ENCODE results near the gene PPP1R9A.
A peak's percentile ranks its signal among the peaks of the same experiment; 100 is the strongest.

The PPP1R9A gene

DNA sequence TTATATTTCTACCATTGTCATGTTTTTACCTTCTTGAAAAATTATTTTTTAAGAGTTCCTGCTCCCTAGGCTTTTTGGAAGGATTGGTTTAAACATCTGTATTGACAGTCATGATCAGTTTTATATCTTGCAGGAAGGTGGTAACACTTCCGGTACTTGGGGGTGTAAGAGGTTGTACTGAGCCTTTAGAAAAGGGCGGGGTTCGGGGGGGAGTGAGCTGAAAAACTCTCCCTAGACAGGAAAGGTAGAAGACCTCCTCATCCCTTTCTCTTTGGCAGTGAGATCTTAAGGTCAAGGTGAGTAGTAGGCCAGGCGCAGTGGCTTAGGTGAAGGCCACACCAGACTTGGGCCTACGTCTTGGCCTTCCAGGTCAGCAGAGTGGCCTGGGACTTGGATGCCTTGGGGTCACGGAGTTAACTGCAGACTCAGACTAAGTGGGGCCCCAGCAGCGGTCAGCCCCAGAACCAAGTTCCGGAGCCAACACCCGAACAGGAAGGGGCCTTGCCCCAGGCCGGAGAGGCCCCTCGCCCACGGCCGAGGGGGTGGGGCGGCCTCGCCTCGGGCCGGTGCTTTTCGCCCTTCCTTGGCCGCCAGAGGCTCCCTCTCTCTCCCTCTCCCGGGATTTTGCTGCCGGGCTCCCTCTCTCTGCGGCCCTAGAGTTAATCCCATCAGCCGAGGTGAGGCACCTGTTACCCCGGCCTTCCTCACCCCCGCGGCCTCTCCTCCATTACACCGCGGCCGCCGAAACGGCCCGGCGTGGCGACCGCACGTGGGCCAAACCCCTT, at the start of gene PPP1R9A:
TSS of gene PPP1R9A (plus strand) at position 569 of the 785 bp plus-strand sequence. CDS start 2,520 bp downstream, outside the sequence.
- Histone ChIP-seq H3K36me3 (ENCODE audit: control insufficient read depth in 2 of 2, insufficient read depth in 2 of 2, low read length in 2 of 2) (no peaks in the 10 kb centered on the region), H3K9me3 (ENCODE audit: control insufficient read depth in 2 of 2, low read length in 2 of 2) (no peaks in the 10 kb centered on the region), H3K27me3 (ENCODE audit: control insufficient read depth in 1 of 2, insufficient read depth in 2 of 2, low read length in 2 of 2) (no peaks in the 10 kb centered on the region), H3K27ac (ENCODE audit: low read length) (peak within 1 kb of the TSS; percentile 81), H3K9ac (ENCODE audit: low read length in 2 of 2) (peak within 1 kb of the TSS; percentile 66 to 80), H3K4me1 (ENCODE audit: control insufficient read depth, insufficient read depth, low read length) (no peaks in the 10 kb centered on the region), H3K4me3 (ENCODE audit: low read length in 2 of 2) (peak within 1 kb of the TSS; percentile 82 to 85)

GRCh38 chr7:94871132-94871531, 36.3 kb upstream of the PPP1R9A start:
- no peaks in the 10 kb centered on the region for H3K36me3 ChIP-seq (ENCODE audit: control insufficient read depth in 2 of 2, insufficient read depth in 2 of 2, low read length in 2 of 2)
- no peak overlapping the region for H3K9ac ChIP-seq (ENCODE audit: low read length in 2 of 2)
- H3K27ac ChIP-seq (ENCODE audit: low read length), result no peak overlapping the region
- H3K9me3 ChIP-seq (ENCODE audit: control insufficient read depth in 2 of 2, low read length in 2 of 2), result no peaks in the 10 kb centered on the region
- H3K4me1 ChIP-seq (ENCODE audit: control insufficient read depth, insufficient read depth, low read length), result no peaks in the 10 kb centered on the region
- H3K27me3 ChIP-seq (ENCODE audit: control insufficient read depth in 1 of 2, insufficient read depth in 2 of 2, low read length in 2 of 2), result no peaks in the 10 kb centered on the region
- no peak overlapping the region for H3K4me3 ChIP-seq (ENCODE audit: low read length in 2 of 2)

GRCh38 chr7:94873239-94873638, 34.2 kb upstream of the PPP1R9A start:
- no peaks in the 10 kb centered on the region for H3K36me3 ChIP-seq (ENCODE audit: control insufficient read depth in 2 of 2, insufficient read depth in 2 of 2, low read length in 2 of 2)
- peaks cover 2 to 4% of the 10 kb centered on the region in 2 donors for H3K9me3 ChIP-seq (ENCODE audit: control insufficient read depth in 2 of 2, low read length in 2 of 2)
- H3K9ac ChIP-seq (ENCODE audit: low read length in 2 of 2), result no peak overlapping the region
- H3K4me3 ChIP-seq (ENCODE audit: low read length in 2 of 2), result no peak overlapping the region
- no peak overlapping the region for H3K27ac ChIP-seq (ENCODE audit: low read length)
- H3K4me1 ChIP-seq (ENCODE audit: control insufficient read depth, insufficient read depth, low read length), result no peaks in the 10 kb centered on the region
- H3K27me3 ChIP-seq (ENCODE audit: control insufficient read depth in 1 of 2, insufficient read depth in 2 of 2, low read length in 2 of 2), result no peaks in the 10 kb centered on the region

DNA sequence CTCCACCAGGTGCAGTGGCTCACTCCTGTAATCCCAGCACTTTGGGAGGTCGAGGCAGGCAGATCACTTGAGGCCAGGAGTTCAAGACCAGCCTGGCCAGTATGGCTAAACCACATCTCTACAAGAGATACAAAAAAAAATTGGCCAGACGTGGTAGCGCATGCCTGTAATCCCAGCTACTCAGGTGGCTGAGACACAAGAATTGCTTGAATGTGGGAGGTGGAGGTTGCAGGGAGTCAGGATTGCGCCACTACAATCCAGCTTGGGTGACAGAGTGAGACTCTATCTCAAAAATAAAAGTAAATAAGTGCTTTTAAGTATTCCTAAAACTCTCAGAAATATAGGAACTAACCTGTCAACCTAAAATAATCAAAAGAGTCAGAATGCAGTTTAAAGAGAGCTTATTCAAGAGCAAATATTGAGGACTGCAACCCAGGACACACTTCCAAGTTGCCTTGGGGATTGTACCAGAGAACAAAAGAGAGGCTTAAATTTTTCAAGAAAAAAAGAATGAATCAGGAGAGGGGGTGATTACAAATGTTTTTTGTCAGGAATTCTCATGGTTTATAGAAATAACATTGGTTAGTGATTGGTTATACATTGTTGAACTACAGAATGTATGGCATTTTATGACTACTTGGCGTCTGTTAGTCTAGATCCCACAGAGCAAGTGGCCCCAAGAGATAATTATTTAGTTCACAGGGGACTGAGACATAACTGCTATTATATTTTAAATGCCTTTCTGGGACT, 33.2 kb upstream of the PPP1R9A start:
- no peak overlapping the region for H3K27ac ChIP-seq (ENCODE audit: low read length)
- no peaks in the 10 kb centered on the region for H3K4me1 ChIP-seq (ENCODE audit: control insufficient read depth, insufficient read depth, low read length)
- H3K9me3 ChIP-seq (ENCODE audit: control insufficient read depth in 2 of 2, low read length in 2 of 2), result peaks cover 4% of the 10 kb centered on the region in 2 donors
- no peak overlapping the region for H3K4me3 ChIP-seq (ENCODE audit: low read length in 2 of 2)
- H3K9ac ChIP-seq (ENCODE audit: low read length in 2 of 2), result no peak overlapping the region
- no peaks in the 10 kb centered on the region for H3K36me3 ChIP-seq (ENCODE audit: control insufficient read depth in 2 of 2, insufficient read depth in 2 of 2, low read length in 2 of 2)
- H3K27me3 ChIP-seq (ENCODE audit: control insufficient read depth in 1 of 2, insufficient read depth in 2 of 2, low read length in 2 of 2), result no peaks in the 10 kb centered on the region

DNA sequence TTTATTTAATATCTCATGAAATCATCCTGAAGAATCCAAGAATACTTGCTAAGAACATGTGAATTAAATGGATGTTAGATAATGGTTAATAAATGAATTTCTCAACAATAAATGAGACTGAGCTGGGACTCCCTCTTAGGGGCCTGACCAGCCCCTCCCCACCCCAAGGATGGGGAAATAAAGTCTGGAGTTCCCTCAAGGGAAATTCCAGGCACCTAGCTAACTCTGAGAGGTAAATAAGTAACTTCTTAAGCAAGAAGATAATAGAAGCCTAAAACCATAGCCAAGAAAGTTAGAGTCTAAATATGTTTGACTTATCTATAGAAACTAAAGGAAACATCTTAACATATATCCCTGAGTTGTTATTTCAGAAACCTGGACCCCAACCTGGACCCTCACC, 32.2 kb upstream of the PPP1R9A start:
- no peaks in the 10 kb centered on the region for H3K36me3 ChIP-seq (ENCODE audit: control insufficient read depth in 2 of 2, insufficient read depth in 2 of 2, low read length in 2 of 2)
- no peak overlapping the region for H3K4me3 ChIP-seq (ENCODE audit: low read length in 2 of 2)
- peaks cover 4% of the 10 kb centered on the region in 2 donors for H3K9me3 ChIP-seq (ENCODE audit: control insufficient read depth in 2 of 2, low read length in 2 of 2)
- no peak overlapping the region for H3K27ac ChIP-seq (ENCODE audit: low read length)
- no peaks in the 10 kb centered on the region for H3K27me3 ChIP-seq (ENCODE audit: control insufficient read depth in 1 of 2, insufficient read depth in 2 of 2, low read length in 2 of 2)
- H3K4me1 ChIP-seq (ENCODE audit: control insufficient read depth, insufficient read depth, low read length), result no peaks in the 10 kb centered on the region
- no peak overlapping the region for H3K9ac ChIP-seq (ENCODE audit: low read length in 2 of 2)

- Histone ChIP-seq H3K4me1 (ENCODE audit: control insufficient read depth, insufficient read depth, low read length) (no peaks in the 10 kb centered on the region), H3K9me3 (ENCODE audit: control insufficient read depth in 2 of 2, low read length in 2 of 2) (peaks cover 4% of the 10 kb centered on the region in 2 donors), H3K27me3 (ENCODE audit: control insufficient read depth in 1 of 2, insufficient read depth in 2 of 2, low read length in 2 of 2) (no peaks in the 10 kb centered on the region), H3K9ac (ENCODE audit: low read length in 2 of 2) (no peak overlapping the region), H3K4me3 (ENCODE audit: low read length in 2 of 2) (no peak overlapping the region), H3K27ac (ENCODE audit: low read length) (no peak overlapping the region), H3K36me3 (ENCODE audit: control insufficient read depth in 2 of 2, insufficient read depth in 2 of 2, low read length in 2 of 2) (no peaks in the 10 kb centered on the region)
Measured at GRCh38 chr7:94877731-94878670, 29.4 kb upstream of the PPP1R9A start.

DNA sequence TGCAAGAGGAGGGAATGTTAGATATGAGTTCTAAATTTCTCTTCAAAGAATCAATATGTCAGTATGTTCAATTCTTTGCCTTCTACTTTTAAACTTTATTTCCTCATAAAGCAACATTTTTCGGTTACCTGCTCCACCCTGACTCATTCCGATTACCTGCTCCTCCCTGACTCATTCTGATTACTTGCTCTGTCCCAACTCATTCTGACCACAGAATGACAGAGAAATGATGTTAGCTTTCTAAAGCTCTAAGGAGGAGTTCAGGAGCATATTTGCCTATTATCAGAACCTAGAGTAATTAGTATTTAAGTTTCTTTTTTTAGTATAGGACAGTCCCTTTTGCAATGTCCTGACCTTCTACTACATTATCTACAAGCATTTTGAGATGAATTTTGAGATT, 24.5 kb upstream of the PPP1R9A start:
- Histone ChIP-seq H3K36me3 (ENCODE audit: control insufficient read depth in 2 of 2, insufficient read depth in 2 of 2, low read length in 2 of 2) (no peaks in the 10 kb centered on the region), H3K9ac (ENCODE audit: low read length in 2 of 2) (no peak overlapping the region), H3K9me3 (ENCODE audit: control insufficient read depth in 2 of 2, low read length in 2 of 2) (peaks cover 3 to 4% of the 10 kb centered on the region in 2 donors), H3K4me1 (ENCODE audit: control insufficient read depth, insufficient read depth, low read length) (no peaks in the 10 kb centered on the region), H3K4me3 (ENCODE audit: low read length in 2 of 2) (no peak overlapping the region), H3K27me3 (ENCODE audit: control insufficient read depth in 1 of 2, insufficient read depth in 2 of 2, low read length in 2 of 2) (no peaks in the 10 kb centered on the region), H3K27ac (ENCODE audit: low read length) (no peak overlapping the region)

- H3K27ac ChIP-seq (ENCODE audit: low read length), result no peak overlapping the region
- H3K36me3 ChIP-seq (ENCODE audit: control insufficient read depth in 2 of 2, insufficient read depth in 2 of 2, low read length in 2 of 2), result no peaks in the 10 kb centered on the region
- no peaks in the 10 kb centered on the region for H3K27me3 ChIP-seq (ENCODE audit: control insufficient read depth in 1 of 2, insufficient read depth in 2 of 2, low read length in 2 of 2)
- no peak overlapping the region for H3K9ac ChIP-seq (ENCODE audit: low read length in 2 of 2)
- peaks cover 5% of the 10 kb centered on the region for H3K4me1 ChIP-seq (ENCODE audit: control insufficient read depth, insufficient read depth, low read length)
- H3K4me3 ChIP-seq (ENCODE audit: low read length in 2 of 2), result no peak overlapping the region
- no peaks in the 10 kb centered on the region for H3K9me3 ChIP-seq (ENCODE audit: control insufficient read depth in 2 of 2, low read length in 2 of 2)
Measured at GRCh38 chr7:94883616-94884015, 23.8 kb upstream of the PPP1R9A start.

DNA sequence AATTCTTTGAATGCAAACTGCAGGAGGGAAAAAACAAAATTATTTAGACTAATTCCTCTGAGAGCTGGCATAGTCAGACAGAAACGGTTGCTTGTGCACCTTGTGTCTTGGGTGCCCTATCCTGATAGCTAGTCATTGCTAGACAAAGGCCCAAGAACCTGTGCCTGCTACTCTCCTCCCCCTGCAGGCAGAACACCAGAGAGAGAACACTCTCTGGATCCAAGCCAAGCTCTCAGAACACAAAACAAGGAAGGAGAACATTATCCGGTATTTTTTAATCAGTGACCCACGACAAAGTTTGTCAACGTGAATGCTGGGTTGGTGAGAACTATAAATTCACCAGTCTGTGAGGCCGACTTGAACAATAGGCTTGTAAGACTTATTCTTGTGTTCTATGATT, 18.8 kb upstream of the PPP1R9A start:
- peak overlapping the region in 1 of 2 donors; percentile 8 for H3K4me3 ChIP-seq (ENCODE audit: low read length in 2 of 2)
- H3K36me3 ChIP-seq (ENCODE audit: control insufficient read depth in 2 of 2, insufficient read depth in 2 of 2, low read length in 2 of 2), result no peaks in the 10 kb centered on the region
- peaks cover 13% of the 10 kb centered on the region for H3K4me1 ChIP-seq (ENCODE audit: control insufficient read depth, insufficient read depth, low read length)
- H3K27me3 ChIP-seq (ENCODE audit: control insufficient read depth in 1 of 2, insufficient read depth in 2 of 2, low read length in 2 of 2), result no peaks in the 10 kb centered on the region
- H3K9me3 ChIP-seq (ENCODE audit: control insufficient read depth in 2 of 2, low read length in 2 of 2), result no peaks in the 10 kb centered on the region
- peak overlapping the region; percentile 43 for H3K27ac ChIP-seq (ENCODE audit: low read length)
- no peak overlapping the region for H3K9ac ChIP-seq (ENCODE audit: low read length in 2 of 2)

GRCh38 chr7:94888995-94889523, 18.3 kb upstream of the PPP1R9A start:
- no peaks in the 10 kb centered on the region for H3K27me3 ChIP-seq (ENCODE audit: control insufficient read depth in 1 of 2, insufficient read depth in 2 of 2, low read length in 2 of 2)
- H3K36me3 ChIP-seq (ENCODE audit: control insufficient read depth in 2 of 2, insufficient read depth in 2 of 2, low read length in 2 of 2), result no peaks in the 10 kb centered on the region
- peak overlapping the region; percentile 43 for H3K27ac ChIP-seq (ENCODE audit: low read length)

More at GRCh38 chr7:94888995-94889523, 18.3 kb upstream of the PPP1R9A start:
- Histone ChIP-seq H3K4me1 (ENCODE audit: control insufficient read depth, insufficient read depth, low read length) (peaks cover 13% of the 10 kb centered on the region), H3K4me3 (ENCODE audit: low read length in 2 of 2) (peak overlapping the region in 1 of 2 donors; percentile 8), H3K9ac (ENCODE audit: low read length in 2 of 2) (no peak overlapping the region), H3K9me3 (ENCODE audit: control insufficient read depth in 2 of 2, low read length in 2 of 2) (no peaks in the 10 kb centered on the region)
